ENCODE measurements around the gene PHYKPL.

- no peak for TF ChIP-seq REST (IDR thresholded peaks at IDR 0.05; ENCODE audit: borderline replicate concordance)
- no peak for TF ChIP-seq CTCF (IDR thresholded peaks at IDR 0.05; ENCODE audit: poor library complexity, severe bottlenecking)
- TF ChIP-seq EZH2 (IDR thresholded peaks at IDR 0.05; ENCODE audit: borderline replicate concordance, insufficient read depth, low read length, poor library complexity, severe bottlenecking): no peak
- no peak for TF ChIP-seq EP300 (conservative IDR thresholded peaks at IDR 0.05; ENCODE audit: poor library complexity, severe bottlenecking)
- no peak for TF ChIP-seq POLR2AphosphoS5 (IDR thresholded peaks at IDR 0.05)
- no peak for TF ChIP-seq TAF1 (IDR thresholded peaks at IDR 0.05; ENCODE audit: low read depth)
Observed at GRCh38 chr5:178234121-178234749, 1.6 kb upstream of the PHYKPL start.

Measured in neural cell (in vitro differentiated cells).